Lower leg skin (tissue), 4 donors: ENCODE results near the gene ALMS1. TPM values are rescaled to one million over a fixed set of nuclear protein-coding genes. Genes with fewer than 3 reads are reported as not detected.
"Not testable (repeated sequence)": the region's sequence is repeated elsewhere in the genome, so short reads cannot be mapped to it uniquely, and the experiment has no call there.

Source experiments
- DNase-seq, 2 donors: peaks; one replicate each; pipeline ENCODE4 v3.0.0-alpha.2; 2019; ENCODE audit warnings: low spot score in 2 of 2
- H3K4me3 ChIP-seq: fragments of 200-600 bp; sonication (generic); 2 replicates; pipeline ENCODE4 v1.5.1; 2017; ENCODE audit warnings: mild to moderate bottlenecking, low read depth; ENCODE audit not compliant: poor library complexity, severe bottlenecking
- CTCF ChIP-seq, 3 donors: fragments of 450-650 bp; IDR thresholded peaks; one replicate each; pipeline ENCODE4 v1.5.1; 2016; ENCODE audit warnings: antibody characterized with exemption in 3 of 3, mild to moderate bottlenecking in 3 of 3, moderate library complexity in 2 of 3
- POLR2A ChIP-seq, 2 donors: fragments of 450-650 bp; IDR thresholded peaks; one replicate each; pipeline ENCODE4 v1.6.1; 2016 to 2017; ENCODE audit warnings: antibody characterized with exemption in 2 of 2, mild to moderate bottlenecking in 1 of 2, moderate library complexity in 1 of 2
- WGBS, 2 donors: methylation state at CpG; one replicate each; pipeline ENCODE4 v1.1.5; 2018; 5-methylcytosine and 5-hydroxymethylcytosine counted together
- intact Hi-C: fragments of 100-400 bp; cut with DNase I; formaldehyde crosslinking; loops from one replicate; pipeline ENCODE4 v1.15.0; 2023; ENCODE audit warnings: low total_unique reads
- total RNA-seq, 4 donors: library from RNA; depleted of rRNA; stranded (reverse); fragments of >200 nt; gene quantifications; one replicate each; pipeline ENCODE4 v1.1.0, GENCODE V29; 2016

The ALMS1 gene
- total RNA-seq, 4 donors from 2014 or later = 10.1 to 17.6 (median 14.3) TPM

- WGBS, 2 donors = 100% methylated on average over 1 of the region's 1 CpG
Observed at GRCh38 chr2:73532381-73532780, 146.7 kb downstream of the ALMS1 start.

GRCh38 chr2:73536133-73536840 lies 150.7 kb downstream of the ALMS1 start:
- no peak overlapping the region for H3K4me3 ChIP-seq
- intact Hi-C loops = no loop called here
- TF ChIP-seq CTCF (IDR thresholded peaks at IDR 0.05) = no peak
- TF ChIP-seq POLR2A (IDR thresholded peaks at IDR 0.05) = no peak
- DNase-seq = no peak
- WGBS, 2 donors = 93 to 98% methylated on average over 6 of the region's 6 CpGs

More at GRCh38 chr2:73532381-73532780, 146.7 kb downstream of the ALMS1 start:
- TF ChIP-seq CTCF (IDR thresholded peaks at IDR 0.05) (no peak), POLR2A (IDR thresholded peaks at IDR 0.05) (no peak)
- no peak overlapping the region for H3K4me3 ChIP-seq
- intact Hi-C loops = no loop called here
- DNase-seq = no peak

GRCh38 chr2:73560875-73561274 lies 175.2 kb downstream of the ALMS1 start:
- DNase-seq, intact Hi-C loops, H3K4me3 ChIP-seq: not testable (repeated sequence)
- 91 to 94% methylated on average over 5 of the region's 5 CpGs for WGBS, 2 donors

- intact Hi-C loops = no loop called here
- no peak overlapping the region for H3K4me3 ChIP-seq
- TF ChIP-seq POLR2A (IDR thresholded peaks at IDR 0.05) = no peak
- no peak for DNase-seq
Observed at GRCh38 chr2:73561422-73561821, 175.8 kb downstream of the ALMS1 start.

GRCh38 chr2:73564986-73565385 lies 179.3 kb downstream of the ALMS1 start:
- intact Hi-C loops = no loop called here
- H3K4me3 ChIP-seq = no peak overlapping the region
- WGBS, 2 donors = 88 to 98% methylated on average over 1 of the region's 1 CpG
- DNase-seq = no peak
- TF ChIP-seq CTCF (IDR thresholded peaks at IDR 0.05) = no peak
- TF ChIP-seq POLR2A (IDR thresholded peaks at IDR 0.05) = no peak

- no peak overlapping the region for H3K4me3 ChIP-seq
- no peak for TF ChIP-seq POLR2A (IDR thresholded peaks at IDR 0.05)
- TF ChIP-seq CTCF (IDR thresholded peaks at IDR 0.05) = no peak
- DNase-seq = no peak
- intact Hi-C loops = no loop called here
- WGBS, 2 donors = 85 to 96% methylated on average over 5 of the region's 5 CpGs
Observed at GRCh38 chr2:73566288-73566878, 180.7 kb downstream of the ALMS1 start.

- intact Hi-C loops = no loop called here
- DNase-seq = no peak
- no peak overlapping the region for H3K4me3 ChIP-seq
- no peak for TF ChIP-seq CTCF (IDR thresholded peaks at IDR 0.05)
- TF ChIP-seq POLR2A (IDR thresholded peaks at IDR 0.05) = no peak
- WGBS, 2 donors = 80 to 83% methylated on average over 2 of the region's 2 CpGs
Observed at GRCh38 chr2:73575261-73575660, 189.6 kb downstream of the ALMS1 start.
